Stimulated activated CD4-positive, alpha-beta T cell treated with anti-CD3 and anti-CD28 coated beads, Interleukin-2, amount 100 ng/mL, for 24 hours (primary cell): Measurements from ENCODE around the gene LPCAT1.
"Not testable (repeated sequence)": the region's sequence is repeated elsewhere in the genome, so short reads cannot be mapped to it uniquely, and the experiment has no call there.

ENCODE experiments used
- DNase-seq, 2 donors: peaks; one replicate each; pipeline ENCODE4 v3.0.0-alpha.2; 2020

The LPCAT1 gene

GRCh38 chr5:1507457-1507856 lies 16.3 kb downstream of the LPCAT1 start:
- DNase-seq: no peak

- no peak for DNase-seq
Observed at GRCh38 chr5:1507014-1507375, 16.8 kb downstream of the LPCAT1 start.

GRCh38 chr5:1506242-1507013 lies 17.3 kb downstream of the LPCAT1 start:
- no peak for DNase-seq

GRCh38 chr5:1505506-1506241 lies 18.1 kb downstream of the LPCAT1 start:
- DNase-seq: no peak

- DNase-seq: not testable (repeated sequence)
Observed at GRCh38 chr5:1505089-1505488, 18.7 kb downstream of the LPCAT1 start.

GRCh38 chr5:1504617-1505016 lies 19.1 kb downstream of the LPCAT1 start:
- DNase-seq: no peak

- DNase-seq: no peak
Observed at GRCh38 chr5:1504069-1504595, 19.6 kb downstream of the LPCAT1 start.

GRCh38 chr5:1503241-1504068 lies 20.3 kb downstream of the LPCAT1 start:
- DNase-seq: no peak

GRCh38 chr5:1502737-1503120 lies 21.0 kb downstream of the LPCAT1 start:
- no peak for DNase-seq

GRCh38 chr5:1502046-1502736 lies 21.6 kb downstream of the LPCAT1 start:
- DNase-seq: peak in 1 of 2 donors; percentile 41

- no peak for DNase-seq
Observed at GRCh38 chr5:1501372-1502045, 22.3 kb downstream of the LPCAT1 start.

- DNase-seq: no peak
Observed at GRCh38 chr5:1500411-1501091, 23.2 kb downstream of the LPCAT1 start.

- no peak for DNase-seq
Observed at GRCh38 chr5:1499851-1500250, 23.9 kb downstream of the LPCAT1 start.

- no peak for DNase-seq
Observed at GRCh38 chr5:1498623-1499416, 24.9 kb downstream of the LPCAT1 start.

GRCh38 chr5:1497795-1498622 lies 25.8 kb downstream of the LPCAT1 start:
- DNase-seq: no peak

- DNase-seq: no peak
Observed at GRCh38 chr5:1497242-1497777, 26.4 kb downstream of the LPCAT1 start.

GRCh38 chr5:1495525-1495897 lies 28.2 kb downstream of the LPCAT1 start:
- DNase-seq: no peak

GRCh38 chr5:1494780-1495524 lies 28.8 kb downstream of the LPCAT1 start:
- DNase-seq: no peak

- no peak for DNase-seq
Observed at GRCh38 chr5:1493941-1494340, 29.8 kb downstream of the LPCAT1 start.
